ENCODE measurements around the gene FOXP2.

DNA sequence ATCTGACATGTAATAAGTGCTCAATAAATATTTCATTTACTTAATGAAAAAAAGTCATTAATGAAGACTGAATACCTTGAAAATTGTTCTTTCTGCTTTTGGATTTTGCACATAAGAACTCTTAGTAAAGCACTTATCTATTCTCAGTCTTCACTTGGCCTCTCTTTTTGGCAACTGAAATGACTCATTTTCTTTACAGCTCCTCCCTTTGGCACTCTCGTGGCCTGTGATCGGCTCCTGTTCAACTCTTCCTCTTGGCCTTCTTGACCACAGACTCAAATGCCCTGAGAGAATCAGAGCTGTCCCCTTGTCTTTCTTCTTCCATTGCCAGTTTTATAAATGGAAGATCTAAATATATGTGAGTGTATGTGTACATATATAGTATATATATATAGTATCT is 54.2 kb downstream of the FOXP2 start:
- TF ChIP-seq GATA2 (IDR thresholded peaks at IDR 0.05; ENCODE audit: low read depth, low read length) (no peak), GATA3 (IDR thresholded peaks at IDR 0.05; ENCODE audit: low read depth, low read length) (no peak)

All from SH-SY5Y (cell line).